Keratinocyte (primary cell): Measurements from ENCODE around the gene WNK4. TPM values are rescaled to one million over a fixed set of nuclear protein-coding genes. Genes with fewer than 3 reads are reported as not detected.

Experiments used
- DNase-seq: peaks from one replicate; pipeline ENCODE4 v3.0.0-alpha.2; 2011; ENCODE audit warnings: low read depth, missing footprints, low spot score
- FAIRE-seq: peaks from 2 replicates; lab custom pipeline; 2011; peaks lifted over from hg19 to GRCh38; lab: Jason Lieb, UNC
- H2AFZ ChIP-seq: 2 replicates; pipeline ENCODE4 v1.6.0; 2012; ENCODE audit warnings: low read length, control low read depth, inconsistent platforms; ENCODE audit not compliant: control insufficient read depth
- H3K27ac ChIP-seq: 2 replicates; pipeline ENCODE4 v1.5.1; 2011; ENCODE audit warnings: low read length; ENCODE audit not compliant: control insufficient read depth, insufficient read depth
- H3K27me3 ChIP-seq: 3 replicates; pipeline ENCODE4 v1.6.0; 2011; ENCODE audit warnings: low read length; ENCODE audit not compliant: control insufficient read depth, insufficient read depth; ENCODE audit errors: extremely low read depth
- H3K36me3 ChIP-seq, 2 experiments: 2 replicates in 1 of 2; 3 replicates in 1 of 2; pipeline ENCODE4 v1.5.1; 2011; ENCODE audit warnings: low read length in 2 of 2, mild to moderate bottlenecking in 1 of 2; ENCODE audit not compliant: control insufficient read depth in 2 of 2, insufficient read depth in 2 of 2; ENCODE audit errors: extremely low read depth in 1 of 2
- H3K4me1 ChIP-seq: 3 replicates; pipeline ENCODE4 v1.5.1; 2011; ENCODE audit warnings: low read length; ENCODE audit not compliant: control insufficient read depth, insufficient read depth; ENCODE audit errors: extremely low read depth
- H3K4me2 ChIP-seq: 3 replicates; pipeline ENCODE4 v1.6.0; 2011; ENCODE audit warnings: low read depth, low read length; ENCODE audit not compliant: control insufficient read depth, insufficient read depth; ENCODE audit errors: extremely low read depth
- H3K4me3 ChIP-seq, 3 experiments: fragments of 200-600 bp in 1 of 3; sonication (generic) in 1 of 3; 2 replicates in 2 of 3; 3 replicates in 1 of 3; pipeline ENCODE4 v1.5.1; 2011 to 2016; ENCODE audit warnings: low read length in 3 of 3, mild to moderate bottlenecking in 3 of 3, control low read depth in 2 of 3, inconsistent platforms in 1 of 3, low read depth in 1 of 3, mixed read lengths in 1 of 3, mixed run types in 1 of 3, moderate library complexity in 1 of 3; ENCODE audit not compliant: control insufficient read depth in 2 of 3, insufficient read depth in 2 of 3; ENCODE audit errors: extremely low read depth in 1 of 3
- H3K79me2 ChIP-seq: 2 replicates; pipeline ENCODE4 v1.6.0; 2012; ENCODE audit warnings: low read length; ENCODE audit not compliant: control insufficient read depth, insufficient read depth
- H3K9ac ChIP-seq: 3 replicates; pipeline ENCODE4 v1.6.0; 2011; ENCODE audit warnings: low read length; ENCODE audit not compliant: control insufficient read depth, insufficient read depth; ENCODE audit errors: extremely low read depth
- H3K9me1 ChIP-seq: 3 replicates; pipeline ENCODE4 v1.6.0; 2011; ENCODE audit warnings: low read length; ENCODE audit not compliant: control insufficient read depth, insufficient read depth; ENCODE audit errors: extremely low read depth
- H3K9me3 ChIP-seq: 2 replicates; pipeline ENCODE4 v1.5.1; 2012; ENCODE audit warnings: low read depth, low read length; ENCODE audit not compliant: control insufficient read depth
- H4K20me1 ChIP-seq: 3 replicates; pipeline ENCODE4 v1.6.0; 2011; ENCODE audit warnings: low read length; ENCODE audit not compliant: control insufficient read depth, insufficient read depth; ENCODE audit errors: extremely low read depth
- EZH2 ChIP-seq: IDR thresholded peaks from one replicate; pipeline ENCODE4 v1.6.1; 2012; ENCODE audit warnings: inconsistent platforms, mild to moderate bottlenecking, low read length, moderate library complexity
- dilution Hi-C: fragments of 300-500 bp; cut with MboI; formaldehyde crosslinking; loops from one replicate; pipeline ENCODE4 v1.7.0; 2020; ENCODE audit warnings: low sequenced_read_pairs; ENCODE audit not compliant: extremely low pct_ligation_motif_present
- polyA plus RNA-seq, 5 experiments: library from polyadenylated mRNA; depleted of rRNA in 3 of 5; stranded (reverse) in 3 of 5; stranded (forward) in 1 of 5; unstranded in 1 of 5; fragments of >200 nt; gene quantifications; 1 replicate in 1 of 5; 2 replicates in 3 of 5; 3 replicates in 1 of 5; pipeline versions ENCODE4 v1.2.1 to v1.2.3, GENCODE V29; 2011 to 2012; ENCODE audit warnings: missing spikeins in 2 of 5, low read depth in 1 of 5, low replicate concordance in 1 of 5
- TF ChIP-seq, protein P1 (sequence below), 3 experiments: IDR thresholded peaks in 1 of 3; conservative IDR thresholded peaks in 1 of 3; optimal IDR thresholded peaks in 1 of 3; 2 replicates in 2 of 3; 3 replicates in 1 of 3; pipeline versions ENCODE3 to v1.5.1; 2011; ENCODE audit warnings: low read length in 3 of 3, mild to moderate bottlenecking in 3 of 3, moderate library complexity in 2 of 3, control low read depth in 1 of 3, inconsistent platforms in 1 of 3; ENCODE audit not compliant: insufficient read depth in 2 of 3; ENCODE audit errors: extremely low read depth in 1 of 3

Gene WNK4
- polyA plus RNA-seq, 1 donor (not counting 4 experiments of a cell fraction or from before 2014, with no cell fraction given) = 0.04 TPM

DNA sequence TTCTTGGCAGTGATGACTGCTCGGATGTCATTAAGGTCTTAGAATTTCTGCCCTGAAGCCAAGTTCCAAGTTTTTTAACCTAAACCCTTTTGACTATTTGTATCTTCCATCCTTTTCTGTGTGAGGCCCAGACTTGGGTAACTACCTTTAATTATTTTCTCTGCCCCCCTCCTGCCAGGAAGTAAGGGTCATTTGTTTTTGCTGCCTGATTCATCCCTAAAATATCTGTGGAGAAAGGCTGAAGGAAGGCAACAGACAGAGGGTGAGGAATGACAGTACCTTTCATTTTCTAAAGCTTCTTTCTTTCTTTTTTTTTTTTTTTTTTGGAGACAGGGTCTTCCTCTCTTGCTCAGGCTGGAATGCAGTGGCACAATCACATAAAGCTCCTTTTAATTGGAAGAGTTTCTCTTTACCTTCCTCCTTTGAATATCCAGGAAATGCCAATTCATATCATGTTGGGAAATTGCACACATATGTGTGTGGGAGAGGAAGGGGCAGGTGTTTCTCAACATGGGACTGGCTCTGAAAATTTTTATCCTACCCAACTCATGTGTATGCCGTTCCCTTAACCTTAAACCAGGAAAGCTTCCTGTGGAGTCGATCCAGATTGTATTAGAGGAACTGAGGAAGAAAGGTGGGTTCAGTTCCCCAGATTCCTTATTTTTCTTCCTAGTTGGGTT, 6.2 kb upstream of the WNK4 start:
- Histone ChIP-seq H3K9ac (peak overlapping the region; percentile 95), H3K27me3 (no peaks in the 10 kb centered on the region), H3K9me1 (no peaks in the 10 kb centered on the region), H3K27ac (peak overlapping the region; percentile 91), H3K4me2 (peak overlapping the region; percentile 91), H4K20me1 (no peaks in the 10 kb centered on the region), H3K4me3 (peak overlapping the region; percentile 72 to 89 (median 81)), H2AFZ (no peak overlapping the region), H3K36me3 (peaks cover 16 to 25% of the 10 kb centered on the region in 2 experiments), H3K4me1 (peaks cover 9% of the 10 kb centered on the region), H3K9me3 (no peaks in the 10 kb centered on the region), H3K79me2 (peaks cover 7% of the 10 kb centered on the region)
- no peak for FAIRE-seq
- TF ChIP-seq, protein P1, sequence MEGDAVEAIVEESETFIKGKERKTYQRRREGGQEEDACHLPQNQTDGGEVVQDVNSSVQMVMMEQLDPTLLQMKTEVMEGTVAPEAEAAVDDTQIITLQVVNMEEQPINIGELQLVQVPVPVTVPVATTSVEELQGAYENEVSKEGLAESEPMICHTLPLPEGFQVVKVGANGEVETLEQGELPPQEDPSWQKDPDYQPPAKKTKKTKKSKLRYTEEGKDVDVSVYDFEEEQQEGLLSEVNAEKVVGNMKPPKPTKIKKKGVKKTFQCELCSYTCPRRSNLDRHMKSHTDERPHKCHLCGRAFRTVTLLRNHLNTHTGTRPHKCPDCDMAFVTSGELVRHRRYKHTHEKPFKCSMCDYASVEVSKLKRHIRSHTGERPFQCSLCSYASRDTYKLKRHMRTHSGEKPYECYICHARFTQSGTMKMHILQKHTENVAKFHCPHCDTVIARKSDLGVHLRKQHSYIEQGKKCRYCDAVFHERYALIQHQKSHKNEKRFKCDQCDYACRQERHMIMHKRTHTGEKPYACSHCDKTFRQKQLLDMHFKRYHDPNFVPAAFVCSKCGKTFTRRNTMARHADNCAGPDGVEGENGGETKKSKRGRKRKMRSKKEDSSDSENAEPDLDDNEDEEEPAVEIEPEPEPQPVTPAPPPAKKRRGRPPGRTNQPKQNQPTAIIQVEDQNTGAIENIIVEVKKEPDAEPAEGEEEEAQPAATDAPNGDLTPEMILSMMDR (optimal IDR thresholded peaks at IDR 0.05 in 1 of 3, IDR thresholded peaks at IDR 0.05 in 1 of 3, conservative IDR thresholded peaks at IDR 0.05 in 1 of 3; ENCODE audit: extremely low read depth in 1 of 3, insufficient read depth in 2 of 3, low read length in 3 of 3) = no peak
- no peak for TF ChIP-seq EZH2
- DNase-seq = no peak
- dilution Hi-C loops = no loop called here

- H3K4me2 ChIP-seq = no peak overlapping the region
- H3K4me1 ChIP-seq = peaks cover 9% of the 10 kb centered on the region
- H3K9me1 ChIP-seq = no peaks in the 10 kb centered on the region
- no peak overlapping the region for H3K27ac ChIP-seq
- H4K20me1 ChIP-seq = no peaks in the 10 kb centered on the region
- H3K9me3 ChIP-seq = no peaks in the 10 kb centered on the region
- DNase-seq = no peak
- H2AFZ ChIP-seq = no peak overlapping the region
- dilution Hi-C loops = no loop called here
- no peak for FAIRE-seq
- peaks cover 23 to 28% of the 10 kb centered on the region in 2 experiments for H3K36me3 ChIP-seq
- H3K9ac ChIP-seq = no peak overlapping the region
- peaks cover 2% of the 10 kb centered on the region for H3K27me3 ChIP-seq
- TF ChIP-seq, protein P1 (optimal IDR thresholded peaks at IDR 0.05 in 1 of 3, IDR thresholded peaks at IDR 0.05 in 1 of 3, conservative IDR thresholded peaks at IDR 0.05 in 1 of 3; ENCODE audit: extremely low read depth in 1 of 3, insufficient read depth in 2 of 3, low read length in 3 of 3) = no peak
- TF ChIP-seq EZH2 = no peak
- H3K79me2 ChIP-seq = peaks cover 7% of the 10 kb centered on the region
- no peak overlapping the region for H3K4me3 ChIP-seq
Measured at GRCh38 chr17:42775534-42776098, 4.8 kb upstream of the WNK4 start.
